HCT116 (cell line): ENCODE results near the gene CLCN4. TPM values are rescaled to one million over a fixed set of nuclear protein-coding genes. Genes with fewer than 3 reads are reported as not detected.

Source experiments
- ATAC-seq: fragments of 200-7000 bp; cut with Tn5 transposase; 2 replicates; pipeline ENCODE4 v1.9.1; 2020; ENCODE audit warnings: mild to moderate bottlenecking, moderate library complexity
- BruUV-seq: library from RNA; stranded (reverse); fragments of 400-500 nt; replicated peaks from 2 replicates; lab custom pipeline; 2021; lab: Mats Ljungman, UMichigan
- CTCF ChIA-PET: fragments of 300-600 bp; sonication (Branson Sonifier 250); formaldehyde crosslinking; loops from one replicate; lab custom pipeline; 2021; ENCODE audit warnings: antibody characterized with exemption; lab: Charles Lee
- POLR2A ChIA-PET: fragments of 300-600, 350-600 bp; sonication (Branson Sonifier 250); formaldehyde crosslinking; loops from one replicate; lab custom pipeline; 2021; ENCODE audit warnings: antibody characterized with exemption; lab: Charles Lee
- RAD21 ChIA-PET, 2 experiments: fragments of 300-600 bp; sonication (Branson Sonifier 250); formaldehyde crosslinking; loops; one replicate each; lab custom pipeline; 2023; ENCODE audit warnings: low total read pairs in 2 of 2; ENCODE audit not compliant: uncharacterized antibody in 2 of 2, unreplicated experiment in 2 of 2, low non-redundant PET in 1 of 2; lab: Charles Lee
- DNase-seq: peaks from one replicate; pipeline ENCODE4 v3.0.0-alpha.2; 2010; ENCODE audit warnings: low read depth, low spot score
- H2AFZ ChIP-seq: fragments of 200-600 bp; shearing (Covaris generic), sonication (generic); 2 replicates; pipeline ENCODE4 v1.6.1; 2017; ENCODE audit warnings: low read depth, mixed run types, mixed read lengths, antibody characterized with exemption, low read length; ENCODE audit not compliant: poor library complexity, severe bottlenecking
- H3K27ac ChIP-seq: 2 replicates; pipeline ENCODE4 v1.5.1; 2012; ENCODE audit warnings: low read depth, low read length
- H3K27me3 ChIP-seq: fragments of 200-600 bp; sonication (generic); 2 replicates; pipeline ENCODE4 v1.6.1; 2016; ENCODE audit warnings: mixed run types, low read length, mixed read lengths; ENCODE audit not compliant: insufficient read depth
- H3K36me3 ChIP-seq, 2 experiments: fragments of 200-500 bp in 1 of 2; fragments of 200-600 bp in 1 of 2; sonication (Bioruptor generic) in 1 of 2; sonication (generic) in 1 of 2; 2 replicates each; pipeline versions ENCODE4 v1.5.1 to v1.6.1; 2014 to 2016; ENCODE audit warnings: low read length in 2 of 2, inconsistent platforms in 1 of 2, mixed read lengths in 1 of 2, mixed run types in 1 of 2; ENCODE audit not compliant: insufficient read depth in 2 of 2, control insufficient read depth in 1 of 2
- H3K4me1 ChIP-seq, 2 experiments: fragments of 200-600 bp in 1 of 2; sonication (generic) in 1 of 2; 2 replicates each; pipeline versions ENCODE4 v1.5.1 to v1.6.1; 2012 to 2017; ENCODE audit warnings: low read length in 2 of 2, inconsistent platforms in 1 of 2, mild to moderate bottlenecking in 1 of 2, mixed read lengths in 1 of 2, mixed run types in 1 of 2, moderate library complexity in 1 of 2; ENCODE audit not compliant: insufficient read depth in 2 of 2, control insufficient read depth in 1 of 2
- H3K4me2 ChIP-seq: fragments of 200-600 bp; sonication (generic); 2 replicates; pipeline ENCODE4 v1.6.1; 2017; ENCODE audit warnings: mixed run types, low read length, mixed read lengths
- H3K4me3 ChIP-seq, 2 experiments: fragments of 200-600 bp in 1 of 2; sonication (generic) in 1 of 2; replicated peaks in 1 of 2; 2 replicates each; pipeline ENCODE4 v1.5.1; 2011 to 2016; ENCODE audit warnings: low read length in 2 of 2, control low read depth in 1 of 2, low read depth in 1 of 2, mild to moderate bottlenecking in 1 of 2, mixed read lengths in 1 of 2, mixed run types in 1 of 2
- H3K79me2 ChIP-seq: fragments of 200-600 bp; sonication (generic); 2 replicates; pipeline ENCODE4 v1.6.1; 2017; ENCODE audit warnings: mild to moderate bottlenecking, mixed run types, low read length, moderate library complexity, mixed read lengths; ENCODE audit not compliant: insufficient read depth
- H3K9ac ChIP-seq: fragments of 200-600 bp; sonication (generic); 2 replicates; pipeline ENCODE4 v1.6.1; 2016; ENCODE audit warnings: low read length, mixed read lengths
- H3K9me2 ChIP-seq: fragments of 200-600 bp; sonication (generic), shearing (Covaris generic); 2 replicates; pipeline ENCODE4 v1.6.1; 2017; ENCODE audit warnings: mixed run types, mild to moderate bottlenecking, moderate library complexity; ENCODE audit not compliant: insufficient read depth
- H3K9me3 ChIP-seq, 2 experiments: fragments of 200-500 bp in 1 of 2; fragments of 200-600 bp in 1 of 2; sonication (Bioruptor generic) in 1 of 2; sonication (generic) in 1 of 2; 2 replicates each; pipeline ENCODE4 v1.6.1; 2014 to 2017; ENCODE audit warnings: low read length in 2 of 2, mixed read lengths in 2 of 2, inconsistent platforms in 1 of 2, low read depth in 1 of 2, mild to moderate bottlenecking in 1 of 2, mixed run types in 1 of 2, moderate library complexity in 1 of 2; ENCODE audit not compliant: control insufficient read depth in 1 of 2, insufficient read depth in 1 of 2
- H4K20me1 ChIP-seq: fragments of 200-600 bp; sonication (generic), shearing (Covaris generic); 2 replicates; pipeline ENCODE4 v1.6.1; 2017; ENCODE audit warnings: mixed run types, mild to moderate bottlenecking, moderate library complexity; ENCODE audit not compliant: insufficient read depth
- CEBPB ChIP-seq: IDR thresholded peaks from 2 replicates; pipeline ENCODE4 v1.6.1; 2012; ENCODE audit warnings: low read depth
- JUND ChIP-seq: IDR thresholded peaks from 2 replicates; pipeline ENCODE4 v1.6.1; 2012
- MAX ChIP-seq: IDR thresholded peaks from 2 replicates; pipeline ENCODE4 v1.6.1; 2012
- POLR2A ChIP-seq: IDR thresholded peaks from 2 replicates; pipeline ENCODE4 v1.7.0; 2011; ENCODE audit warnings: borderline replicate concordance; ENCODE audit not compliant: insufficient read depth, insufficient read length; ENCODE audit errors: extremely low read depth
- SIN3A ChIP-seq: IDR thresholded peaks from 2 replicates; pipeline ENCODE4 v1.6.1; 2012; ENCODE audit warnings: low read depth
- YY1 ChIP-seq: IDR thresholded peaks from 2 replicates; pipeline ENCODE4 v1.6.1; 2011; ENCODE audit warnings: low read length, low read depth, moderate library complexity, mild to moderate bottlenecking; ENCODE audit not compliant: insufficient replicate concordance; ENCODE audit errors: extremely low read depth
- ZBTB33 ChIP-seq: IDR thresholded peaks from 2 replicates; pipeline ENCODE4 v1.6.1; 2011; ENCODE audit warnings: mild to moderate bottlenecking, low read length, moderate library complexity; ENCODE audit not compliant: insufficient replicate concordance; ENCODE audit errors: extremely low read depth
- intact Hi-C: fragments of 100-400 bp; cut with micrococcal nuclease; formaldehyde crosslinking; loops from 2 replicates; pipeline ENCODE4 v1.10.0; 2022
- total RNA-seq: library from RNA; stranded (reverse); gene quantifications from one replicate; pipeline ENCODE4 v1.2.1, GENCODE V29; 2021; ENCODE audit not compliant: unreplicated experiment

CLCN4 gene
- total RNA-seq, 1 experiment from 2014 or later, result 3.1 TPM

GRCh38 chrX:10135561-10136399 lies 21.0 kb upstream of the CLCN4 start:
- ChIA-PET RAD21 (no interaction called here), CTCF (no interaction called here)
- no peak for DNase-seq
- ATAC-seq, result no peak
- Histone ChIP-seq H3K4me3 (no peak overlapping the region), H3K9me2 (no peaks in the 10 kb centered on the region)
- no peak for TF ChIP-seq YY1
- TF ChIP-seq CEBPB, result no peak
- TF ChIP-seq JUND, result no peak
- TF ChIP-seq, all 23 proteins: peak for 0
- no peaks in the 10 kb centered on the region for H4K20me1 ChIP-seq
- intact Hi-C loops, result no loop called here
- BruUV-seq, result no TSS peak
- H3K4me1 ChIP-seq, result no peaks in the 10 kb centered on the region
- no peaks in the 10 kb centered on the region for H3K36me3 ChIP-seq
- no peak overlapping the region for H2AFZ ChIP-seq
- no peaks in the 10 kb centered on the region for H3K27me3 ChIP-seq
- no peak overlapping the region for H3K4me2 ChIP-seq
- H3K27ac ChIP-seq, result no peak overlapping the region
- H3K79me2 ChIP-seq, result no peaks in the 10 kb centered on the region
- H3K9ac ChIP-seq, result no peak overlapping the region
- H3K9me3 ChIP-seq, result no peaks in the 10 kb centered on the region
- POLR2A ChIA-PET, result no interaction called here

- ChIA-PET CTCF (no interaction called here), POLR2A (no interaction called here)
Measured at GRCh38 chrX:10138726-10139125, 18.0 kb upstream of the CLCN4 start.

More at GRCh38 chrX:10138726-10139125, 18.0 kb upstream of the CLCN4 start:
- no peak for DNase-seq
- no peaks in the 10 kb centered on the region for H3K9me2 ChIP-seq
- no peak overlapping the region for H3K9ac ChIP-seq
- RAD21 ChIA-PET, result no interaction called here
- no peak overlapping the region for H3K4me2 ChIP-seq
- no peaks in the 10 kb centered on the region for H3K9me3 ChIP-seq
- no peak overlapping the region for H3K4me3 ChIP-seq
- intact Hi-C loops, result no loop called here
- H3K27me3 ChIP-seq, result no peaks in the 10 kb centered on the region
- no peaks in the 10 kb centered on the region for H4K20me1 ChIP-seq
- no peak for ATAC-seq
- no peaks in the 10 kb centered on the region for H3K79me2 ChIP-seq
- no peaks in the 10 kb centered on the region for H3K4me1 ChIP-seq
- no peak for TF ChIP-seq POLR2A
- no peak for TF ChIP-seq MAX
- no peak for TF ChIP-seq SIN3A
- no peak for TF ChIP-seq ZBTB33
- no peak for TF ChIP-seq JUND
- H3K36me3 ChIP-seq, result no peaks in the 10 kb centered on the region
- no peak overlapping the region for H2AFZ ChIP-seq
- BruUV-seq, result no TSS peak
- H3K27ac ChIP-seq, result no peak overlapping the region
